Measurements from ENCODE around the gene URB1. TPM values are rescaled to one million over a fixed set of nuclear protein-coding genes. Genes with fewer than 3 reads are reported as not detected.

Gene URB1
- total and polyA plus RNA-seq, 2 experiments from 2014 or later, result 7.7 to 44.1 TPM

- TF ChIP-seq, protein P1, sequence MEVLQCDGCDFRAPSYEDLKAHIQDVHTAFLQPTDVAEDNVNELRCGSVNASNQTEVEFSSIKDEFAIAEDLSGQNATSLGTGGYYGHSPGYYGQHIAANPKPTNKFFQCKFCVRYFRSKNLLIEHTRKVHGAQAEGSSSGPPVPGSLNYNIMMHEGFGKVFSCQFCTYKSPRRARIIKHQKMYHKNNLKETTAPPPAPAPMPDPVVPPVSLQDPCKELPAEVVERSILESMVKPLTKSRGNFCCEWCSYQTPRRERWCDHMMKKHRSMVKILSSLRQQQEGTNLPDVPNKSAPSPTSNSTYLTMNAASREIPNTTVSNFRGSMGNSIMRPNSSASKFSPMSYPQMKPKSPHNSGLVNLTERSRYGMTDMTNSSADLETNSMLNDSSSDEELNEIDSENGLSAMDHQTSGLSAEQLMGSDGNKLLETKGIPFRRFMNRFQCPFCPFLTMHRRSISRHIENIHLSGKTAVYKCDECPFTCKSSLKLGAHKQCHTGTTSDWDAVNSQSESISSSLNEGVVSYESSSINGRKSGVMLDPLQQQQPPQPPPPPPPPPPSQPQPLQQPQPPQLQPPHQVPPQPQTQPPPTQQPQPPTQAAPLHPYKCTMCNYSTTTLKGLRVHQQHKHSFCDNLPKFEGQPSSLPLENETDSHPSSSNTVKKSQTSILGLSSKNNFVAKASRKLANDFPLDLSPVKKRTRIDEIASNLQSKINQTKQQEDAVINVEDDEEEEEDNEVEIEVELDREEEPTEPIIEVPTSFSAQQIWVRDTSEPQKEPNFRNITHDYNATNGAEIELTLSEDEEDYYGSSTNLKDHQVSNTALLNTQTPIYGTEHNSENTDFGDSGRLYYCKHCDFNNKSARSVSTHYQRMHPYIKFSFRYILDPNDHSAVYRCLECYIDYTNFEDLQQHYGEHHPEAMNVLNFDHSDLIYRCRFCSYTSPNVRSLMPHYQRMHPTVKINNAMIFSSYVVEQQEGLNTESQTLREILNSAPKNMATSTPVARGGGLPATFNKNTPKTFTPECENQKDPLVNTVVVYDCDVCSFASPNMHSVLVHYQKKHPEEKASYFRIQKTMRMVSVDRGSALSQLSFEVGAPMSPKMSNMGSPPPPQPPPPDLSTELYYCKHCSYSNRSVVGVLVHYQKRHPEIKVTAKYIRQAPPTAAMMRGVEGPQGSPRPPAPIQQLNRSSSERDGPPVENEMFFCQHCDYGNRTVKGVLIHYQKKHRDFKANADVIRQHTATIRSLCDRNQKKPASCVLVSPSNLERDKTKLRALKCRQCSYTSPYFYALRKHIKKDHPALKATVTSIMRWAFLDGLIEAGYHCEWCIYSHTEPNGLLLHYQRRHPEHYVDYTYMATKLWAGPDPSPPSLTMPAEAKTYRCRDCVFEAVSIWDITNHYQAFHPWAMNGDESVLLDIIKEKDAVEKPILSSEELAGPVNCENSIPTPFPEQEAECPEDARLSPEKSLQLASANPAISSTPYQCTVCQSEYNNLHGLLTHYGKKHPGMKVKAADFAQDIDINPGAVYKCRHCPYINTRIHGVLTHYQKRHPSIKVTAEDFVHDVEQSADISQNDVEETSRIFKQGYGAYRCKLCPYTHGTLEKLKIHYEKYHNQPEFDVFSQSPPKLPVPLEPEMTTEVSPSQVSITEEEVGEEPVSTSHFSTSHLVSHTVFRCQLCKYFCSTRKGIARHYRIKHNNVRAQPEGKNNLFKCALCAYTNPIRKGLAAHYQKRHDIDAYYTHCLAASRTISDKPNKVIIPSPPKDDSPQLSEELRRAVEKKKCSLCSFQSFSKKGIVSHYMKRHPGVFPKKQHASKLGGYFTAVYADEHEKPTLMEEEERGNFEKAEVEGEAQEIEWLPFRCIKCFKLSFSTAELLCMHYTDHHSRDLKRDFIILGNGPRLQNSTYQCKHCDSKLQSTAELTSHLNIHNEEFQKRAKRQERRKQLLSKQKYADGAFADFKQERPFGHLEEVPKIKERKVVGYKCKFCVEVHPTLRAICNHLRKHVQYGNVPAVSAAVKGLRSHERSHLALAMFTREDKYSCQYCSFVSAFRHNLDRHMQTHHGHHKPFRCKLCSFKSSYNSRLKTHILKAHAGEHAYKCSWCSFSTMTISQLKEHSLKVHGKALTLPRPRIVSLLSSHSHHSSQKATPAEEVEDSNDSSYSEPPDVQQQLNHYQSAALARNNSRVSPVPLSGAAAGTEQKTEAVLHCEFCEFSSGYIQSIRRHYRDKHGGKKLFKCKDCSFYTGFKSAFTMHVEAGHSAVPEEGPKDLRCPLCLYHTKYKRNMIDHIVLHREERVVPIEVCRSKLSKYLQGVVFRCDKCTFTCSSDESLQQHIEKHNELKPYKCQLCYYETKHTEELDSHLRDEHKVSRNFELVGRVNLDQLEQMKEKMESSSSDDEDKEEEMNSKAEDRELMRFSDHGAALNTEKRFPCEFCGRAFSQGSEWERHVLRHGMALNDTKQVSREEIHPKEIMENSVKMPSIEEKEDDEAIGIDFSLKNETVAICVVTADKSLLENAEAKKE (CRISPR knock-in tag; IDR thresholded peaks at IDR 0.05), result no peak
- TF ChIP-seq, protein P2, sequence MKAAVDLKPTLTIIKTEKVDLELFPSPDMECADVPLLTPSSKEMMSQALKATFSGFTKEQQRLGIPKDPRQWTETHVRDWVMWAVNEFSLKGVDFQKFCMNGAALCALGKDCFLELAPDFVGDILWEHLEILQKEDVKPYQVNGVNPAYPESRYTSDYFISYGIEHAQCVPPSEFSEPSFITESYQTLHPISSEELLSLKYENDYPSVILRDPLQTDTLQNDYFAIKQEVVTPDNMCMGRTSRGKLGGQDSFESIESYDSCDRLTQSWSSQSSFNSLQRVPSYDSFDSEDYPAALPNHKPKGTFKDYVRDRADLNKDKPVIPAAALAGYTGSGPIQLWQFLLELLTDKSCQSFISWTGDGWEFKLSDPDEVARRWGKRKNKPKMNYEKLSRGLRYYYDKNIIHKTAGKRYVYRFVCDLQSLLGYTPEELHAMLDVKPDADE (IDR thresholded peaks at IDR 0.05), result no peak
- TF ChIP-seq, protein P3, sequence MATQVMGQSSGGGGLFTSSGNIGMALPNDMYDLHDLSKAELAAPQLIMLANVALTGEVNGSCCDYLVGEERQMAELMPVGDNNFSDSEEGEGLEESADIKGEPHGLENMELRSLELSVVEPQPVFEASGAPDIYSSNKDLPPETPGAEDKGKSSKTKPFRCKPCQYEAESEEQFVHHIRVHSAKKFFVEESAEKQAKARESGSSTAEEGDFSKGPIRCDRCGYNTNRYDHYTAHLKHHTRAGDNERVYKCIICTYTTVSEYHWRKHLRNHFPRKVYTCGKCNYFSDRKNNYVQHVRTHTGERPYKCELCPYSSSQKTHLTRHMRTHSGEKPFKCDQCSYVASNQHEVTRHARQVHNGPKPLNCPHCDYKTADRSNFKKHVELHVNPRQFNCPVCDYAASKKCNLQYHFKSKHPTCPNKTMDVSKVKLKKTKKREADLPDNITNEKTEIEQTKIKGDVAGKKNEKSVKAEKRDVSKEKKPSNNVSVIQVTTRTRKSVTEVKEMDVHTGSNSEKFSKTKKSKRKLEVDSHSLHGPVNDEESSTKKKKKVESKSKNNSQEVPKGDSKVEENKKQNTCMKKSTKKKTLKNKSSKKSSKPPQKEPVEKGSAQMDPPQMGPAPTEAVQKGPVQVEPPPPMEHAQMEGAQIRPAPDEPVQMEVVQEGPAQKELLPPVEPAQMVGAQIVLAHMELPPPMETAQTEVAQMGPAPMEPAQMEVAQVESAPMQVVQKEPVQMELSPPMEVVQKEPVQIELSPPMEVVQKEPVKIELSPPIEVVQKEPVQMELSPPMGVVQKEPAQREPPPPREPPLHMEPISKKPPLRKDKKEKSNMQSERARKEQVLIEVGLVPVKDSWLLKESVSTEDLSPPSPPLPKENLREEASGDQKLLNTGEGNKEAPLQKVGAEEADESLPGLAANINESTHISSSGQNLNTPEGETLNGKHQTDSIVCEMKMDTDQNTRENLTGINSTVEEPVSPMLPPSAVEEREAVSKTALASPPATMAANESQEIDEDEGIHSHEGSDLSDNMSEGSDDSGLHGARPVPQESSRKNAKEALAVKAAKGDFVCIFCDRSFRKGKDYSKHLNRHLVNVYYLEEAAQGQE (IDR thresholded peaks at IDR 0.05; ENCODE audit: unreplicated experiment), result no peak
- TF ChIP-seq POLR2AphosphoS5 (IDR thresholded peaks at IDR 0.05; ENCODE audit: low read depth) (no peak), JUNB (IDR thresholded peaks at IDR 0.05; ENCODE audit: unreplicated experiment) (no peak), STAT1 (IDR thresholded peaks at IDR 0.05; ENCODE audit: unreplicated experiment) (no peak), ZNF331 (CRISPR knock-in tag; IDR thresholded peaks at IDR 0.05; ENCODE audit: low read depth) (no peak), NANOG (IDR thresholded peaks at IDR 0.05; ENCODE audit: borderline replicate concordance) (no peak), EZH2 (IDR thresholded peaks at IDR 0.05; ENCODE audit: low read depth, unreplicated experiment) (no peak), CREB1 (CRISPR knock-in tag; IDR thresholded peaks at IDR 0.05; ENCODE audit: low read depth) (no peak)
Observed at GRCh38 chr21:32393677-32394001, 827 bp upstream of the URB1 start (continued).
